GM23248 (cell line): Measurements from ENCODE around the gene ZNF367. TPM values are rescaled to one million over a fixed set of nuclear protein-coding genes. Genes with fewer than 3 reads are reported as not detected.
"Not testable (repeated sequence)": the region's sequence is repeated elsewhere in the genome, so short reads cannot be mapped to it uniquely, and the experiment has no call there.

Source experiments
- DNase-seq: peaks from one replicate; pipeline ENCODE4 v3.0.0-alpha.2; 2015
- H2AFZ ChIP-seq: fragments of 200-600 bp; sonication (generic); 2 replicates; pipeline ENCODE4 v1.6.1; 2016; ENCODE audit warnings: antibody characterized with exemption
- H3F3A ChIP-seq: fragments of 200-600 bp; sonication (generic); 2 replicates; pipeline ENCODE4 v1.6.1; 2016; ENCODE audit warnings: mild to moderate bottlenecking, antibody characterized with exemption, mixed run types; ENCODE audit not compliant: insufficient read depth
- H3K27ac ChIP-seq: fragments of 200-600 bp; sonication (generic); 2 replicates; pipeline ENCODE4 v1.5.1; 2016; ENCODE audit warnings: mild to moderate bottlenecking
- H3K27me3 ChIP-seq: fragments of 200-600 bp; sonication (generic); replicated peaks from 2 replicates; pipeline ENCODE4 v1.6.1; 2016; ENCODE audit warnings: mild to moderate bottlenecking; ENCODE audit not compliant: insufficient read depth
- H3K36me3 ChIP-seq: fragments of 200-600 bp; sonication (generic); 2 replicates; pipeline ENCODE4 v1.6.1; 2016; ENCODE audit warnings: low read depth, mild to moderate bottlenecking
- H3K4me1 ChIP-seq: fragments of 200-600 bp; sonication (generic); 2 replicates; pipeline ENCODE4 v1.6.1; 2016; ENCODE audit warnings: mild to moderate bottlenecking; ENCODE audit not compliant: insufficient read depth
- H3K4me2 ChIP-seq: fragments of 200-600 bp; sonication (generic); one replicate; pipeline ENCODE4 v1.6.1; 2016; ENCODE audit warnings: mild to moderate bottlenecking; ENCODE audit not compliant: unreplicated experiment
- H3K4me3 ChIP-seq: fragments of 200-600 bp; sonication (generic); 2 replicates; pipeline ENCODE4 v1.5.1; 2016; ENCODE audit warnings: mild to moderate bottlenecking
- H3K79me2 ChIP-seq: fragments of 200-600 bp; sonication (generic); 2 replicates; pipeline ENCODE4 v1.6.1; 2016; ENCODE audit warnings: mild to moderate bottlenecking; ENCODE audit not compliant: insufficient read depth
- H3K9ac ChIP-seq: fragments of 200-600 bp; sonication (generic); 2 replicates; pipeline ENCODE4 v1.6.1; 2016; ENCODE audit warnings: mild to moderate bottlenecking
- H3K9me2 ChIP-seq: fragments of 200-600 bp; sonication (generic); 2 replicates; pipeline ENCODE4 v1.6.1; 2016; ENCODE audit warnings: mixed run types, mild to moderate bottlenecking, moderate library complexity; ENCODE audit not compliant: insufficient read depth
- H3K9me3 ChIP-seq: fragments of 200-600 bp; sonication (generic); one replicate; pipeline ENCODE4 v1.6.1; 2017; ENCODE audit warnings: low read depth
- H4K20me1 ChIP-seq: fragments of 200-600 bp; sonication (generic); 2 replicates; pipeline ENCODE4 v1.6.0; 2016; ENCODE audit not compliant: insufficient read depth
- EZH2 ChIP-seq: fragments of 200-600 bp; sonication (generic); IDR thresholded peaks from 2 replicates; pipeline ENCODE4 v1.6.1; 2018; ENCODE audit warnings: antibody characterized with exemption, mild to moderate bottlenecking; ENCODE audit not compliant: insufficient read depth, poor library complexity, severe bottlenecking
- EZH2phosphoT487 ChIP-seq: fragments of 200-600 bp; sonication (generic); IDR thresholded peaks from 2 replicates; pipeline ENCODE4 v1.6.1; 2018; ENCODE audit warnings: antibody characterized with exemption, moderate library complexity, mild to moderate bottlenecking, low read depth; ENCODE audit not compliant: insufficient read depth
- WGBS, 2 experiments: methylation state at CpG; one replicate each; pipeline ENCODE4 v1.1.6; 2015 to 2017; ENCODE audit warnings: low lambda C conversion rate in 2 of 2, low coverage in 1 of 2; ENCODE audit errors: missing lambda C conversion rate in 2 of 2; 5-methylcytosine and 5-hydroxymethylcytosine counted together
- in situ Hi-C: fragments of 300-500 bp; cut with MboI; formaldehyde crosslinking; loops from 2 replicates; pipeline ENCODE4 v1.15.0; 2020
- polyA plus RNA-seq: library from polyadenylated mRNA; unstranded; fragments of >200 nt; fragmentation: Nextera tagmentation; extraction: Ambion mirVana; gene quantifications from 2 replicates; pipeline ENCODE4 v1.2.1, GENCODE V29; 2016
- total RNA-seq: library from RNA; depleted of rRNA; stranded (reverse); fragments of >200 nt; shearing (Covaris generic); gene quantifications from 2 replicates; pipeline ENCODE4 v1.2.3, GENCODE V29; 2014

Gene ZNF367
- total and polyA plus RNA-seq, 2 experiments from 2014 or later: 2.1 to 9.3 TPM

DNA sequence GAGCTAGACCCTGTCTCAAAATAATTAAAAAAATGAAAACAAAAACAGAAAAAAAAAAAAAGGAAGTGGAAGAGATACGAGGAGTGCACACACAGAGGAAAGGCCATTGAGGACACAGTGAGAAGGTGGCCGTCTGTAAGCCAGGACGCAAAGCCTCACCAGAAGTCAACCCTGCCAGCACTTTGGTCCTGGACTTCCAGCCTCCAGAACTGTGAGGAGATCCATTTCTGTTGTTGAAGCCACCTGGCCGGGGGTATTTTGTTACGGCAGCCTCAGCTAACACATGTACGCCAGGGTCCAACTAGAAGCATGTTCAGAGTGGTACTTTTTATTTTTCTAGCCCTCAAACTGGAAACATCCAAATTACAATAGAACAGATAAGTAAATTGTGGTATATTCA lies 56.5 kb downstream of the ZNF367 start:
- no peaks in the 10 kb centered on the region for H3K9me2 ChIP-seq
- H3K27ac ChIP-seq: no peak overlapping the region
- no peaks in the 10 kb centered on the region for H3K79me2 ChIP-seq
- in situ Hi-C loops: no loop called here
- H3K9me3 ChIP-seq: no peaks in the 10 kb centered on the region
- H3K4me3 ChIP-seq: no peak overlapping the region
- H2AFZ ChIP-seq: no peak overlapping the region
- H3K4me1 ChIP-seq: no peaks in the 10 kb centered on the region
- H3F3A ChIP-seq: no peaks in the 10 kb centered on the region
- no peak overlapping the region for H3K4me2 ChIP-seq
- no peak for DNase-seq
- no peak overlapping the region for H3K9ac ChIP-seq
- no peaks in the 10 kb centered on the region; the same call in 1 of the 2 replicates for H3K36me3 ChIP-seq
- no peaks in the 10 kb centered on the region for H4K20me1 ChIP-seq
- TF ChIP-seq EZH2phosphoT487 (no peak), EZH2 (no peak)
- 97% methylated on average over 6 of the region's 6 CpGs for WGBS, 2 experiments
- no peaks in the 10 kb centered on the region for H3K27me3 ChIP-seq

DNA sequence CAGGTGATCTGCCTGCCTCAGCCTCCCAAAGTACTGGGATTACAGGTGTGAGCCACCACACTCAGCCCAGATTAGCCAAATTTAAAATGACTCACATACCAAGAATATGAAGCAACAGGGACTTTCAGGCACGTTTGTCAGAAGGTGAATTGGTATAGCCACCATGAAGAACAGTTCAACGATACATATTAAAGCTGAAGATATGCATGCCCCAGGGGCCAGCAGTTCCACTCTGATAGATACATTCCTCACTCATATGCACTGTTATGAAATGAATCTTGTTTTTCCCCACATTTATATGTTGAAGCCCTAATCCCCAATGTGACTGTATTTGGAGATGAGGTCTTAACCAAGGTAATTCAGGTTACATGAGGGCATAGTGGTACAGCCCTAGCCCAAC lies 57.2 kb downstream of the ZNF367 start:
- H3K4me3 ChIP-seq: no peak overlapping the region
- no peaks in the 10 kb centered on the region for H3K79me2 ChIP-seq
- H3K9me2 ChIP-seq: no peaks in the 10 kb centered on the region
- no peak overlapping the region for H3K9ac ChIP-seq
- no peak overlapping the region for H3K4me2 ChIP-seq
- in situ Hi-C loops: no loop called here
- no peaks in the 10 kb centered on the region; the same call in 1 of the 2 replicates for H3K36me3 ChIP-seq
- no peaks in the 10 kb centered on the region for H3K9me3 ChIP-seq
- H3K27me3 ChIP-seq: no peaks in the 10 kb centered on the region
- no peaks in the 10 kb centered on the region for H3K4me1 ChIP-seq
- TF ChIP-seq EZH2phosphoT487 (no peak), EZH2 (no peak)
- H4K20me1 ChIP-seq: no peaks in the 10 kb centered on the region
- no peaks in the 10 kb centered on the region for H3F3A ChIP-seq
- WGBS, 2 experiments: 55 to 57% methylated on average over 2 of the region's 2 CpGs
- no peak overlapping the region for H3K27ac ChIP-seq
- no peak for DNase-seq
- no peak overlapping the region for H2AFZ ChIP-seq

DNA sequence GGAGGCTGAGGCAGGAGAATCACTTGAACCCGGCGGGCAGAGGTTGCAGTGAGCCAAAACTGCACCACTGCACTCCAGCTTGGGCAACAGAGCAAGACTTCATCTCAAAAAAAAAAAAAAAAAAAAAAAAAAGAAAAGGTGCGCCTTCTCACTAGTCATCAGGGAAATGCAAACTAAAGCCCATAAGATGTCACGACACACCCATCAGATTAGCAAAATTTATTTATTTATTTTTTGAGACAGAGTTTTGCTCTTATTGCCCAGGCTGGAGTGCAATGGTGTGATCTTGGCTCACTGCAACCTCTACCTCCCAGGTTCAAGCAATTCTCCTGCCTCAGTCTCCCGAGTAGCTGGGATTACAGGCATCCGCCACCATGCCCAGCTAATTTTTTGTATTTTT lies 57.6 kb downstream of the ZNF367 start:
- in situ Hi-C loops, H3K9me2 ChIP-seq, H4K20me1 ChIP-seq, H3F3A ChIP-seq, DNase-seq, H3K27ac ChIP-seq, H3K79me2 ChIP-seq, H3K4me3 ChIP-seq, H3K27me3 ChIP-seq, H3K4me2 ChIP-seq, H2AFZ ChIP-seq, H3K36me3 ChIP-seq, H3K9ac ChIP-seq, H3K4me1 ChIP-seq, H3K9me3 ChIP-seq: not testable (repeated sequence)
- WGBS, 2 experiments: 93 to 98% methylated on average over 6 of the region's 6 CpGs

DNA sequence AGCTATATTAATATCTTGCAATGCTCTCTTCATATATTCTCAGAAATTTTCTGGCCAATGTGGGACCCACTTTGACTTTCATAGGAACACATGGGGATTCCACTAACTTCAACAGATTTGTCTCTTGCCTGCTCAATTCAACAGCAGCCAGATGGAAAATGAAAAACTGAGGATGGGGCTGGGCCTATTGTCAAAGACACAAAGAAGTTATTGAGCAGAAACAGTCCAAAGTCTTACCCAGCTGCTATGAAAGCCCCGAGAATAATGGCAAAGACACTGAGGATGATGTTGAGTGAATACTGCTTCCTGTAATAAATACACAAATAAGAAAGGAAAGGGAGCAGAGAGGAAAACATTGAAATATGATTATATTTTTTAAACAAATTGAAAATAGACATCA lies 67.3 kb downstream of the ZNF367 start:
- Histone ChIP-seq H3K79me2 (no peaks in the 10 kb centered on the region; the same call in 1 of the 2 replicates), H2AFZ (no peak overlapping the region), H3K9ac (no peak overlapping the region), H3K27ac (no peak overlapping the region), H3K4me1 (no peaks in the 10 kb centered on the region), H3K9me2 (no peaks in the 10 kb centered on the region), H4K20me1 (no peaks in the 10 kb centered on the region), H3K9me3 (no peaks in the 10 kb centered on the region), H3K4me3 (no peak overlapping the region), H3K27me3 (no peaks in the 10 kb centered on the region), H3F3A (peaks cover 6% of the 10 kb centered on the region; the same call in 1 of the 2 replicates), H3K4me2 (no peak overlapping the region), H3K36me3 (no peaks in the 10 kb centered on the region)
- in situ Hi-C loops: no loop called here
- TF ChIP-seq EZH2phosphoT487 (no peak), EZH2 (no peak)
- no peak for DNase-seq
- WGBS, 2 experiments: 97 to 100% methylated on average over 1 of the region's 1 CpG

DNA sequence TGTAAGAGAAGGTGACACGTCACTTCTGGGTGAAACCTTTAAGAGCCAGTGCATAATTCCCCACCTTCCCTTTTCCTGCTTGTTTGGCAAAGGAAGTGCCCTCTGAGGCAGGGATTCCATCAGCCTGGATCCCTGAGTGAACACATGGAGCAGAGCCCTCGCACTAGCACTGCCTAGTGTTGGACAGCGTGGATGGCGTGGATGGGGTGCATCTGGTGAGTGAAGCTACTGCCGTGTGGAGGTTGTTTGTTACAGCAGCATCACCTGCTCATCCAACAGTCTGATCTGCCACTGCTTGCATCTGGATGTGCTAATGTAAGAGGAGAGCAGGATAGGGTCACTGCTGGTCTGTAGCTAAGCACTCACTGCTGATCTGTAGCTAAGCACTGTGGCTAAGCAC lies 69.9 kb downstream of the ZNF367 start:
- peaks cover 10% of the 10 kb centered on the region for H3K4me1 ChIP-seq
- no peak overlapping the region for H3K4me2 ChIP-seq
- no peak overlapping the region for H3K9ac ChIP-seq
- no peak for DNase-seq
- no peaks in the 10 kb centered on the region for H4K20me1 ChIP-seq
- in situ Hi-C loops: no loop called here
- no peaks in the 10 kb centered on the region for H3K36me3 ChIP-seq
- H3F3A ChIP-seq: peaks cover 26% of the 10 kb centered on the region
- no peak overlapping the region for H2AFZ ChIP-seq
- H3K27me3 ChIP-seq: no peaks in the 10 kb centered on the region
- no peaks in the 10 kb centered on the region for H3K79me2 ChIP-seq
- H3K4me3 ChIP-seq: no peak overlapping the region
- WGBS, 2 experiments: 96 to 98% methylated on average over 5 of the region's 5 CpGs
- no peaks in the 10 kb centered on the region for H3K9me2 ChIP-seq
- TF ChIP-seq EZH2: no peak
- TF ChIP-seq EZH2phosphoT487: no peak
- H3K9me3 ChIP-seq: no peaks in the 10 kb centered on the region
- H3K27ac ChIP-seq: no peak overlapping the region
